ENCODE results near the gene ZC3HAV1.
"Not testable (repeated sequence)": the region's sequence is repeated elsewhere in the genome, so short reads cannot be mapped to it uniquely, and the experiment has no call there.

The ZC3HAV1 gene

DNA sequence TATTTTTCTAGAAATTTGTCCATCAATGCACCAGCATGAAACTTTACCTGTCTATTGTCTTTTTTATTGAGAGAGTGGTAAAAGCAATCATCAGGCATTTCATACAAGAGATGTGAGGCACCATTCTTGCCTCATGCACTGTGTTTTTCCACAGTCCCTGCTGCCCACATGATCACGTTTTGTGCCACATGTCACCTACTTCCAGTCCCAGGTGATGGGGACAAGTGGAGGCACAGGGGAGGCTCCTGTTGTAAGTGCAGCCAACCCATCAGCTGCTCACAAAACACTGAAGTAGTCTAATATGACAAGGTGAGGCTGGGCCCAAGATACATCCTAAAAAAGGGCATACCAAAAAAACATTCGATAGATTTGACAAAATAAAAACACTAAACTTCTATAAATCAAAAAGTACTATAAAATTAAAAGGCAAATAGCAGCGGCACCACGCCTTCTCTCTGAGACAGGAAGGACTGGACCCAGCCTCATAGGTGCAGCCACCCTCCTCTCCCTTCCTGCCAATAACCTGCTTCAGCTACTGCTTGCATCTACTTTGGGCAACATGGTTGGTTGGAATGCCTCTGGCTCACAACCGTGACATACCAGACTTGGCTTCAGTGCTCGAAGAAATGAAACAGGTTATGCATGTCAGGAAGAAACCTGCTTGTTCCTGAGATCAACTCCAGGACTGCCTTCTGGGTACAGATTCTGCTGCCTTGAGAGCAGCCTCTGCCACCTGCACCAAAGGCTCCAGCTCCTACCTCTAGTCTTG lies 76.0 kb downstream of the ZC3HAV1 start:
- Histone ChIP-seq H3K36me3 (no peaks in the 10 kb centered on the region), H3K4me3 (ENCODE audit: low read depth in 1 of 2, low read length in 1 of 2) (no peak overlapping the region), H3K27me3 (peaks cover 44% of the 10 kb centered on the region), H3K4me1 (ENCODE audit: control insufficient read depth in 1 of 2, insufficient read depth in 1 of 2, low read depth in 1 of 2, low read length in 1 of 2) (peaks cover 11 to 15% of the 10 kb centered on the region in 2 experiments), H3K27ac (no peak overlapping the region), H3K9me3 (no peaks in the 10 kb centered on the region)
- TF ChIP-seq, protein P1, sequence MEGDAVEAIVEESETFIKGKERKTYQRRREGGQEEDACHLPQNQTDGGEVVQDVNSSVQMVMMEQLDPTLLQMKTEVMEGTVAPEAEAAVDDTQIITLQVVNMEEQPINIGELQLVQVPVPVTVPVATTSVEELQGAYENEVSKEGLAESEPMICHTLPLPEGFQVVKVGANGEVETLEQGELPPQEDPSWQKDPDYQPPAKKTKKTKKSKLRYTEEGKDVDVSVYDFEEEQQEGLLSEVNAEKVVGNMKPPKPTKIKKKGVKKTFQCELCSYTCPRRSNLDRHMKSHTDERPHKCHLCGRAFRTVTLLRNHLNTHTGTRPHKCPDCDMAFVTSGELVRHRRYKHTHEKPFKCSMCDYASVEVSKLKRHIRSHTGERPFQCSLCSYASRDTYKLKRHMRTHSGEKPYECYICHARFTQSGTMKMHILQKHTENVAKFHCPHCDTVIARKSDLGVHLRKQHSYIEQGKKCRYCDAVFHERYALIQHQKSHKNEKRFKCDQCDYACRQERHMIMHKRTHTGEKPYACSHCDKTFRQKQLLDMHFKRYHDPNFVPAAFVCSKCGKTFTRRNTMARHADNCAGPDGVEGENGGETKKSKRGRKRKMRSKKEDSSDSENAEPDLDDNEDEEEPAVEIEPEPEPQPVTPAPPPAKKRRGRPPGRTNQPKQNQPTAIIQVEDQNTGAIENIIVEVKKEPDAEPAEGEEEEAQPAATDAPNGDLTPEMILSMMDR (IDR thresholded peaks at IDR 0.05), result no peak

DNA sequence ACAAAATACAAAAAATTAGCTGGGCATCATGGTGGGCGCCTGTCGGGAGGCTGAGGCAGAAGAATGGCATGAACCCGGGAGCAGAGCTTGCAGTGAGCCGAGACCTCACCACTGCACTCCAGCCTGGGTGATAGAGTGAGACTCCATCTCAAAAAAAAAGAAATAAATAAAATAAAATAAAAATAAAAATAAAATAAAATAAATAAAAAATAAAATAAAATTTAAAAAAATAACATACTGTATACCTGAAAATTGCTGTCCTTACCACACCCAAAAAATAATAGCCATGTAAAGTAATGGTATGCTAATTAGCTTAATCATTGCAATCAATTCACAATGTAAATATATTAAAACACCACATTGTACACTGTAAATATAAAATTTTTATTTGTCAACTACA lies 77.0 kb downstream of the ZC3HAV1 start:
- Histone ChIP-seq H3K27me3 (peaks cover 36% of the 10 kb centered on the region), H3K4me1 (ENCODE audit: control insufficient read depth in 1 of 2, insufficient read depth in 1 of 2, low read depth in 1 of 2, low read length in 1 of 2) (peaks cover 11 to 15% of the 10 kb centered on the region in 2 experiments), H3K27ac (no peak overlapping the region), H3K9me3 (no peaks in the 10 kb centered on the region), H3K36me3 (no peaks in the 10 kb centered on the region), H3K4me3 (ENCODE audit: low read depth in 1 of 2, low read length in 1 of 2) (no peak overlapping the region)
- TF ChIP-seq, protein P1 (IDR thresholded peaks at IDR 0.05), result no peak

DNA sequence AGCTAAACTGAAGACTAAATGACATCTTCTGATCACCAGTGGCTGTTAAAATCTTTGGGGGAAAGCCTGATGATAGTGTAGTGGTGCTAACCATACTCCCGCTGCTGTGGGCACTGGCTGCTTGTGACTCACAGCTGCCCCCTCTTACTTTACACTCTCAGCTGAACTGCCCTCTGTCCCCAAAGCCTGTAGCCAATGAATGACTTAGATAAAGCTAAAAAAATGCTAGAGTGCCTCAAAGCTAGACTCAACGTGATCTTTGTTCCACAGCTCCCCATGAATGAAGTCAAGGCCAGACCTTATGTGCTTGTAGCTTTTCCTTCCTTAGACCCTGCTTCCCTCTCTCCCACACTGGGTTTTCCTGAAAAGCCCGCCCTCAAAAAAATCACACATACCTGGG lies 80.2 kb downstream of the ZC3HAV1 start:
- Histone ChIP-seq H3K27ac (no peak overlapping the region), H3K4me1 (ENCODE audit: control insufficient read depth in 1 of 2, insufficient read depth in 1 of 2, low read depth in 1 of 2, low read length in 1 of 2) (no peaks in the 10 kb centered on the region), H3K9me3 (no peaks in the 10 kb centered on the region), H3K36me3 (no peaks in the 10 kb centered on the region), H3K4me3 (ENCODE audit: low read depth in 1 of 2, low read length in 1 of 2) (no peak overlapping the region), H3K27me3 (peaks cover 5% of the 10 kb centered on the region)
- TF ChIP-seq, protein P1 (IDR thresholded peaks at IDR 0.05), result no peak

GRCh38 chr7:139026551-139026950 lies 83.0 kb downstream of the ZC3HAV1 start:
- Histone ChIP-seq H3K4me3 (ENCODE audit: low read depth in 1 of 2, low read length in 1 of 2) (no peak overlapping the region), H3K36me3 (no peaks in the 10 kb centered on the region), H3K27me3 (no peaks in the 10 kb centered on the region), H3K9me3 (no peaks in the 10 kb centered on the region), H3K27ac (no peak overlapping the region), H3K4me1 (ENCODE audit: control insufficient read depth in 1 of 2, insufficient read depth in 1 of 2, low read depth in 1 of 2, low read length in 1 of 2) (no peaks in the 10 kb centered on the region)
- TF ChIP-seq, protein P1 (IDR thresholded peaks at IDR 0.05), result no peak

DNA sequence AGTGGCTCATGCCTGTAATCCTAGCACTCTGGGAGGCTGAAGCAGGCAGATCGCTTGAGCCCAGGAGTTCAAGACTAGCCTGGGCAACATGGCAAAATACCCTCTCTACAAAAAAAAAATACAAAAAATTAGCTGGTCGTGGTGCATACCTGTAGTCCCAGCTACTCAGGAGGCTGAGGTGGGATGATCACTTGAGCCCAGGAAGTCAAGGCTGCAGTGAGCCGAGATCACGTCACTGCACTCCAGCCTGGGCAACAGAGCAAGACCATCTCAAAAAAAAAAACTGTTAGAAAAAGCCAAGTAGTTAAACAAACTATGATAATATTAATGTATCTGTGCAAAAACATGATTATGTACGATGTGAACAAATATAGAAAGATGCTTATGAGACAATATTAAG lies 83.7 kb downstream of the ZC3HAV1 start:
- not testable (repeated sequence) for H3K27me3 ChIP-seq; H3K4me3 ChIP-seq (ENCODE audit: low read depth in 1 of 2, low read length in 1 of 2); H3K4me1 ChIP-seq (ENCODE audit: control insufficient read depth in 1 of 2, insufficient read depth in 1 of 2, low read depth in 1 of 2, low read length in 1 of 2); H3K27ac ChIP-seq; H3K36me3 ChIP-seq; H3K9me3 ChIP-seq

GRCh38 chr7:139023076-139023475 lies 86.4 kb downstream of the ZC3HAV1 start:
- Histone ChIP-seq H3K4me3 (ENCODE audit: low read depth in 1 of 2, low read length in 1 of 2) (no peak overlapping the region), H3K4me1 (ENCODE audit: control insufficient read depth in 1 of 2, insufficient read depth in 1 of 2, low read depth in 1 of 2, low read length in 1 of 2) (no peaks in the 10 kb centered on the region), H3K27me3 (no peaks in the 10 kb centered on the region), H3K9me3 (no peaks in the 10 kb centered on the region), H3K27ac (no peak overlapping the region), H3K36me3 (no peaks in the 10 kb centered on the region)
- TF ChIP-seq, protein P1 (IDR thresholded peaks at IDR 0.05), result no peak
